HPDE6-E6E7 (cell line): ENCODE measurements around the gene KPNA4.
"Not testable (repeated sequence)": the region's sequence is repeated elsewhere in the genome, so short reads cannot be mapped to it uniquely, and the experiment has no call there.

ENCODE experiments used
- DNase-seq: peaks from one replicate; pipeline ENCODE4 v3.0.0; 2011; ENCODE audit warnings: missing footprints; ENCODE audit errors: extremely low spot score

The KPNA4 gene

GRCh38 chr3:160569894-160570652 lies 4.7 kb upstream of the KPNA4 start:
- no peak for DNase-seq

DNA sequence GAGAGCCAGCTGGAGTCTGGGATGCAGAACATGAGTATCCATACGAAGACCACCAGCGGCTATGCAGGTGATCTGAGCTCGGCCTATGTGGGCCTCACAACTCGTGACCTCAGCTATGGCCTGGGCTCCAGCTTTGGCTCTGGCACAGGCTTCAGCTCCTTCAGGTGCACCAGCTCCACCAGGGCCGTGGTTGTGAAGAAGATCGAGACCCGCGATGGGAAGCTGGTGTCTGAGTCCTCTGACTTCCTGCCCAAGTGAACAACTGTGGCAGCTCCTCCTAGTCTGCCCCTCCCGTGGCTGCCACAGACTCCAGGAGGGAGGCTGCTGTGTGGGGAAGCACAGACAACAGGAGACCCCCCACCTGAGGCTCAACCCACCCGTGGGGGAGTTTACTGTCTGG lies 3.6 kb upstream of the KPNA4 start:
- DNase-seq, result no peak

- no peak for DNase-seq
These were observed 2.4 kb upstream of the KPNA4 start for GRCh38 chr3:160567774-160568173.

- no peak for DNase-seq
These were observed 1.1 kb upstream of the KPNA4 start for GRCh38 chr3:160566499-160566898.

DNA sequence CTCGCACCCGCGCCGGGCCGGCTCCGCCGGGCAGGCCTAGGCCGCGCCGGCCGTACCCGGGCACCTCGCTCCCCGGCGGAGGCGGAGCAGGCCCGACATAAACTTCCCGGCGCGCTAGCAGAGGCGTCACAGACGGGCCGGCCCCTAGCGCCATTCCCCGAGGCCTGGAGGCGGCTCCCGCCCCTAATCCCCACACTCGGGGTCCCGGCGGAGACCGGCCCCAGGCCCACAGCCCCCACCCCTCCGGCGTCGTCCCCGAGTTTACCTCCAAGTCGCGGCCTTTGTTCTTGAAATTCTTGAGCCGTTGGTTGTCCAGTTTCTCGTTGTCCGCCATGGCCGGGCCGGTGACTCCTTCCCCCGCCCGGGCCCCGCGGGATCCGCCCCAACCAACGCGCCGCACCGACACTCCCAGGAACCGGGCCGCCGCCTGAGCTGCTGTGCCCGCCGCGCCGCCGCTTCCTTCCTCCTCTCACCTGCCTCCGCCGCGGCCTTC lies 376 bp downstream of the KPNA4 start:
- DNase-seq, result peak; percentile 31

DNA sequence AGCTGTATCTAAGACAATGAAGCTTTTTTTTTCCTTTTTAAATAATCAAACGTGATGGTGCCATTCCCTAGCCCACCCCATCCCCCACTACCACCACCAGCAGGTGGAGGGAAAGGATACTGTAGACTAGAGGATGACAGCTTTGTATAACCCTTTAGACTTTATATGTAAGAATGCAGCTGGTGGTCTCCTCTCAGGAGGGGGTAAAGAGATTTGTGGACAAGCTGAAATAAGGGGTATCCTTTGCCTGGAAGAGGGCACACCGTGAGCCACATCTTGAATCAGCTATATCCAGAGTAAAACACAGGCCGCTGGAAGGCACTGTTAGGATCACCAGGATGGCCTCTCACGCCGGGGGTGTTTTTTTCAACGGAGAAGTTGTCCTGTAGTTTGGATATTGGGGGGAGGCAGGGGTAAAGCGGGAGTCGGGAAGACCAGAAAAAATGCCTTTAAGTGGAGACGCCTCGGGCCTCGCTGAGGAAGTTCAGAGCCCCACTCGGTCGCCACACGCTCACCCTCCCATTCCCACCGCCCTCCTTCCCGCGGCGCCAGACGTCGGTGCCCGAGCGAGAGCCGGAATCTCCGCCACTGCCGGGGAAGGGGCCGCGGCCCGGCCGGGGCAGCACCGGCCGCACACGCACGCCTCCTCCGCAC lies 986 bp downstream of the KPNA4 start:
- DNase-seq, result no peak

GRCh38 chr3:160562952-160563351 lies 2.4 kb downstream of the KPNA4 start:
- no peak for DNase-seq

GRCh38 chr3:160557571-160557970 lies 7.8 kb downstream of the KPNA4 start:
- DNase-seq, result no peak

DNA sequence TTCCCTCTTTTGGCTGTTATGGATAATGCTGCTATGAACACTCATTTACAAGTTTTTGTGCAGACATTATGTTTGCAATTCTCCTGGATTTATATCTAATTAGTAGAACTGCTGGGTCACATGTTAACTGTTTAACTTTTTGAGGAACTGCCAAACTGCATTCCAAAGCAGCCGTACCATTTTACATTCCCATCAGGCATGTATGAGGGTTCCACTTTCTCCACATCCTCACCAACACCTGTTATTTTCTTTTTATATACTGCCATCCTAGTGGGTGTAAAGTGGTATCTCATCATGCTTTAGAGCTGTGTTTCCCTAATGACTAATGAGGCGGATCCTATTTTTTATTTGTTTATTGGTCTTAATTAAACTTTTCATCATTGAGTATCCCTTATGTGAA lies 9.2 kb downstream of the KPNA4 start:
- DNase-seq, result no peak

DNA sequence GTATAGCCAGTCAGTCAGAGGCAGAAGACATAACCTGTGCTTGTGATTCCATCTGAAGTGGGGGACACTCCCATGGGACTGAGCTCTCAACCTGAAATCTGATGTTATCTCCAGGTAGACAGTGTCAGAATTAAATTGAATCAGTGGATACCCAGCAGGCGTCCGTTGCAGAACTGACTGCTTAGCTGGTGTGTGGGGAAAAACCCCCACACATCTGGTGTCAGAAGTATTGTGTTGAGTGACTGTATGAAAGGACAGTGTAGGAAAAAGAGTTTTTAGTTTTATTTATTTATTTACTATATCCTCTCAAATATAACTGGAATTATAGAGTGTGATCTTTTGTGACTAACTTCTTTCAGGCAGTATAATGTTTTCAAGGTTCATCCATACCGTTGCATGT lies 10.4 kb downstream of the KPNA4 start:
- no peak for DNase-seq

GRCh38 chr3:160553827-160554226 lies 11.5 kb downstream of the KPNA4 start:
- DNase-seq, result no peak

GRCh38 chr3:160546727-160547126 lies 18.6 kb downstream of the KPNA4 start:
- DNase-seq, result no peak

DNA sequence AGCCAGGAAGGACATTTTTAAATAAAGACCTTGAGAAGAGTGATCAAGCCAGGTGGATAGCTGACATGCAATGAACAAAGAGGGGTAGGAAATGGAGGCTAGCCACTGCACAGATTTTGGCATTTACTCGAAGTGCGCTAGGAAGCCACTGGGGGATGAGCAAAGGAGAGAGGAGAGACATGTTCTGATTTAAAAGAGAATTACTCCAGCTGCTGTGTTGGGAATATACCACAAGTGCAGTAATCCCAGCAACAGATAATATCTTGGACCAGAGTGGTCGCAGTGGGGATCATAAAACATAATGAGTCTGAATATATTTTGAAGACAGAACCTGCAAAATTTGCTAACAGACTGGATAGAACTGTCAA lies 19.9 kb downstream of the KPNA4 start:
- no peak for DNase-seq

DNA sequence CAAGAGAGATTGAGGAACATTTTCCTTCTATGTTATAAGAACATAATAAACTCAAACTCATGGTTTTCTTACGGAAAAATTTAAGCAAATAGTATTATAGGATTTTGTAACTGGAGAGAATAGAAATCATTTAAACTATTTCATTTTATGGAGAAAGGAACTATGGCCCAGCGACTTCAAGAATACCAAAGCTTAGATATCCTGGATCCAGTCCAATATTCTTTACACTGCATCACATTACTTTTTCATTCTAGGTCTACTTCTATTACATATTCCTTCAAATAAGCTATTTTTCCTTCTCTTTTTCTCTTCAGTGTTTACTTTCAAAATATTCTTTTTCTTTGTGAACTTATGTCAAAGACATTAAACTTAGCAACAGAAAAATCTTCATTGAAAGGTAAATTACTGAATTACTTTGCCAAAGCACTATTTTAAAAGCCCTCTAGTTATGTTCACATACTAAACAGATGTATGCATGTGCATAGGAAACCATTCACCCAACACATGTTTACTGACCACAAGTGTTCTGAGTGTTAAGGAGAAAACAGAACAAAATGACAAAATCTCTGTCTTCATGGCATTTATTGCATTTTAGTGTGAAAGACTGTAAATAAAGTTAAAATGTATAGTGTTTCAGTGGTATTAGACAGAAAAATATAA lies 20.4 kb downstream of the KPNA4 start:
- DNase-seq, result no peak

DNA sequence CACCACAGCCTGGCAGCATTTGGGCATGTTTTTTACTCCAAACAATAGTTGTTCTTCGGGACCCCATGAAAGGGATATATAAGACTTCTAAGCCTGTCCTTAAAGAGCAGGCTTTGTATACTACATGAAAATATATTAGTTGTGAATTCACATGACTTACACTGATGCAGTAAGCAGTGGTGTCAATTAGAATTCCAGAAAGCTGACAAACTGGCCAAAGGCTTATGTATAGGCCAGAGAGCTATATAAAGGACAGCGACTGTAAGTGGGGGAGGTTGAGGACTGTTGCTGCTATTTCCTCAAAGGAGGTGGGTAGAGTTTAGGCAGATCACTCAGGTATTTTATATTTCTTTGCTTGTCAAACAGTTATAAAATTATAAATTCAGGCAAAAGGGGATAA lies 24.8 kb downstream of the KPNA4 start:
- no peak for DNase-seq

DNA sequence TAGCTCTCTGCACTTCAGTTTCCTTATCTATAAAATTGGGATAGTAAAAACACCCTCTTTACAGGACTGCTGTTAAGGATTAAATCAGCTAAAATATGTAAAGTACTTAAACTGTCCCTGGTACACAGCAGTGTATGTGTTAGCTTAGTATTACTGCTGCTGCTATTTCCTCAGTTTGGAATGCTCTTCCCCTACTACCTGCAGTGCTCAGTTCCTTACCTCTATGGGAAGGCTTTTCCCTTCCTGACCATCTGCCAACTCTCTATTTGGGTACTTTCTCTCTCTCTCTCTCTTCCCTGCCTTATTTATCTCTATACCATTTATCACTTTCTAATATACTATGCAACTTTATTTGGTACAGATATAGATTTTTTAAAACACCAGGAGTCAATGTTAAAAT lies 26.5 kb downstream of the KPNA4 start:
- no peak for DNase-seq

GRCh38 chr3:160537729-160538128 lies 27.6 kb downstream of the KPNA4 start:
- no peak for DNase-seq

DNA sequence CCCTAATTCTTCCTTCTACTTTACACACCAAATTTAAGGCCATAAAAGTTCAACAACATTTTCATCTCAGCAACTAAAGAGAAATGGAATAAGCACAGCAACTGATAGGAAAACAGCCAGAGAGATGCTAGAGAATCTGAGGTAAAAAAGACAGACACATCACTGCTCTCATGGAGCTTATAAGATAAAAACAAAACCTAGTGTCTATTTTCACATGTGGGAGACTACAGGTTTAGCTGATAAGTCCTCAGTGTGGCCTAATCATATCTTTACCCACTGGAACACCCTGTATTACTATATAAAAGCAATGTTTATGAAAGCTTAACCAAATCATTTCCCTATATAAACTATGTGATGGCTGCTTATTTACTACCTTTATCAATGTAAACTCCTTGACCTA lies 33.0 kb downstream of the KPNA4 start:
- no peak for DNase-seq

- no peak for DNase-seq
These were observed 34.1 kb downstream of the KPNA4 start for GRCh38 chr3:160531311-160531710.

- DNase-seq, result not testable (repeated sequence)
These were observed 49.0 kb downstream of the KPNA4 start for GRCh38 chr3:160516391-160516790.

GRCh38 chr3:160501325-160501724 lies 64.0 kb downstream of the KPNA4 start:
- no peak for DNase-seq

DNA sequence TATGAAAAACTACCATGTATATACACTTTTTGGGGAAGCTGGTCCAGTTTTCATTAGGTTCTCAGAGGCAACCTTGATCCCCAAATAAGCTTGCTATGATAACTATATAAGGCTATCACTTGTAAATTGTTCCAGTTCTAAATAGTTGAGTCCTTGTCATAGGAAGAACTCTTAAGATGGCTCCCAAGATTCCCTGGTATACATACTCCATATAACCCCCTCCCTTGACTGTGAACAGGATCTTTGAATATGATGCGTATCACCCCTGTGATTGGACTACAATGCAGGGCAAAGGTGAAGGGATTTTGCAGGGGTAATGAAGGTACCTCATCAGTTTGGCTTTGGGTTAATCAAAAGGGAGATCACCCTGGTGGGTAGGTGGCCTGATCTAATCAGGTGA lies 67.2 kb downstream of the KPNA4 start:
- DNase-seq, result no peak

GRCh38 chr3:160490166-160490565 lies 75.2 kb downstream of the KPNA4 start:
- no peak for DNase-seq
